ENCODE results near the gene JAG1.

The JAG1 gene

GRCh38 chr20:10652185-10652584, 21.6 kb downstream of the JAG1 start:
- no peak for DNase-seq

GRCh38 chr20:10651227-10651990, 22.4 kb downstream of the JAG1 start:
- DNase-seq, result no peak

GRCh38 chr20:10649797-10650160, 24.0 kb downstream of the JAG1 start:
- no peak for DNase-seq

- DNase-seq, result no peak
These were observed 24.6 kb downstream of the JAG1 start for GRCh38 chr20:10649080-10649796.

- no peak for DNase-seq
These were observed 25.1 kb downstream of the JAG1 start for GRCh38 chr20:10648651-10649050.

GRCh38 chr20:10647909-10648308, 25.9 kb downstream of the JAG1 start:
- no peak for DNase-seq

GRCh38 chr20:10647471-10647870, 26.3 kb downstream of the JAG1 start:
- no peak for DNase-seq

GRCh38 chr20:10646886-10647420, 26.8 kb downstream of the JAG1 start:
- no peak for DNase-seq

GRCh38 chr20:10646006-10646405, 27.8 kb downstream of the JAG1 start:
- no peak for DNase-seq

- no peak for DNase-seq
These were observed 28.6 kb downstream of the JAG1 start for GRCh38 chr20:10645205-10645570.

GRCh38 chr20:10644458-10645204, 29.2 kb downstream of the JAG1 start:
- no peak for DNase-seq

GRCh38 chr20:10643560-10643873, 30.3 kb downstream of the JAG1 start:
- DNase-seq, result no peak

GRCh38 chr20:10642856-10643559, 30.8 kb downstream of the JAG1 start:
- no peak for DNase-seq

- no peak for DNase-seq
These were observed 31.9 kb downstream of the JAG1 start for GRCh38 chr20:10641893-10642292.

- no peak for DNase-seq
These were observed 32.3 kb downstream of the JAG1 start for GRCh38 chr20:10641467-10641866.

GRCh38 chr20:10640897-10641296, 32.9 kb downstream of the JAG1 start:
- DNase-seq, result no peak

- no peak for DNase-seq
These were observed 33.9 kb downstream of the JAG1 start for GRCh38 chr20:10639737-10640556.

- no peak for DNase-seq
These were observed 34.6 kb downstream of the JAG1 start for GRCh38 chr20:10639077-10639736.

- DNase-seq, result no peak
These were observed 36.2 kb downstream of the JAG1 start for GRCh38 chr20:10637563-10637962.

- no peak for DNase-seq
These were observed 36.7 kb downstream of the JAG1 start for GRCh38 chr20:10637031-10637559.

GRCh38 chr20:10636326-10636818, 37.4 kb downstream of the JAG1 start:
- no peak for DNase-seq
